ENCODE results near the gene SMAD7. TPM values are rescaled to one million over a fixed set of nuclear protein-coding genes. Genes with fewer than 3 reads are reported as not detected.

The SMAD7 gene
- polyA plus RNA-seq, 3 donors, result 1.4 to 9.4 (median 1.5) TPM

DNA sequence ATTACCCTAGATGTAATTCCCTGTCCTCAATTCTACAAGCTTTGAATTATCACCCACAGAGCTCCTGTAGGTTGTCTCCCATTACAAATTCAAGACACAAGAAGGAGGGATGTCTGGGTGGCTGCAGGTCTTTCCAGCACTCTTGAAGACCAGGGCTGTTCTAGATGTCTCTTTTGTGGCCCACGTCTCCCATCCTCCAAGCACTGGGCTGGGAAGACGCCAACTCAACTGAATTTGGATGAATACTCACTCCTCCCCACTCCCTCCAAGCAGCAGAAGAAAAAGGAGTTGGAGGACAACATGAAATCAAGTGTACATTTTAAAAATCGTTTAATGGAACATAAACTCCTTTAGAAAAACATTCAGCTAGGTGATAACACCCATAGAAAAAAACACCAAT is 31.2 kb downstream of the SMAD7 start:
- no peaks in the 10 kb centered on the region for H3K9me3 ChIP-seq (replicated peaks in 1 of 2; ENCODE audit: control insufficient read depth in 1 of 2, insufficient read depth in 1 of 2, low read length in 2 of 2)
- no peak overlapping the region for H3K4me2 ChIP-seq (replicated peaks; ENCODE audit: extremely low read depth, low read length, poor library complexity, severe bottlenecking)
- no peak overlapping the region for H3K9ac ChIP-seq (ENCODE audit: insufficient read depth, low read length, poor library complexity, severe bottlenecking)
- no peaks in the 10 kb centered on the region for H3K27me3 ChIP-seq (ENCODE audit: control insufficient read depth in 2 of 2, insufficient read depth in 2 of 2, low read length in 2 of 2)
- Mint-ChIP-seq H3K4me1 (peaks cover 70% of the 10 kb centered on the region), H3K36me3 (peaks cover 25 to 41% of the 10 kb centered on the region in 2 donors), H3K9me3 (peaks cover 0 to 3% (median 0%) of the 10 kb centered on the region in 7 donors), H3K27me3 (ENCODE audit: low read depth in 3 of 3) (peaks cover 0 to 10% (median 7%) of the 10 kb centered on the region in 3 donors), H3K4me3 (no peak overlapping the region), H3K27ac (no peak overlapping the region)
- no peak overlapping the region for H3K4me3 ChIP-seq (replicated peaks in 1 of 3; ENCODE audit: low read depth in 2 of 3, low read length in 3 of 3)
- H3K36me3 ChIP-seq (replicated peaks in 1 of 2; ENCODE audit: control insufficient read depth in 1 of 2, insufficient read depth in 2 of 2, low read length in 2 of 2), result peaks cover 12 to 26% of the 10 kb centered on the region in 2 donors
- intact Hi-C loops (cut with micrococcal nuclease), result no loop called here
- H4K20me1 ChIP-seq (ENCODE audit: insufficient read depth, low read length), result no peaks in the 10 kb centered on the region
- TF ChIP-seq, protein P1, sequence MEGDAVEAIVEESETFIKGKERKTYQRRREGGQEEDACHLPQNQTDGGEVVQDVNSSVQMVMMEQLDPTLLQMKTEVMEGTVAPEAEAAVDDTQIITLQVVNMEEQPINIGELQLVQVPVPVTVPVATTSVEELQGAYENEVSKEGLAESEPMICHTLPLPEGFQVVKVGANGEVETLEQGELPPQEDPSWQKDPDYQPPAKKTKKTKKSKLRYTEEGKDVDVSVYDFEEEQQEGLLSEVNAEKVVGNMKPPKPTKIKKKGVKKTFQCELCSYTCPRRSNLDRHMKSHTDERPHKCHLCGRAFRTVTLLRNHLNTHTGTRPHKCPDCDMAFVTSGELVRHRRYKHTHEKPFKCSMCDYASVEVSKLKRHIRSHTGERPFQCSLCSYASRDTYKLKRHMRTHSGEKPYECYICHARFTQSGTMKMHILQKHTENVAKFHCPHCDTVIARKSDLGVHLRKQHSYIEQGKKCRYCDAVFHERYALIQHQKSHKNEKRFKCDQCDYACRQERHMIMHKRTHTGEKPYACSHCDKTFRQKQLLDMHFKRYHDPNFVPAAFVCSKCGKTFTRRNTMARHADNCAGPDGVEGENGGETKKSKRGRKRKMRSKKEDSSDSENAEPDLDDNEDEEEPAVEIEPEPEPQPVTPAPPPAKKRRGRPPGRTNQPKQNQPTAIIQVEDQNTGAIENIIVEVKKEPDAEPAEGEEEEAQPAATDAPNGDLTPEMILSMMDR (IDR thresholded peaks at IDR 0.05), result no peak
- H3K4me1 ChIP-seq (ENCODE audit: control insufficient read depth in 1 of 2, insufficient read depth in 2 of 2, low read length in 2 of 2), result peaks cover 46 to 64% of the 10 kb centered on the region in 2 donors
- no CpG with 5 or more reads among the region's 3 CpGs for WGBS (ENCODE audit: insufficient coverage)
- peaks cover 32% of the 10 kb centered on the region for H3K79me2 ChIP-seq (ENCODE audit: insufficient read depth, low read length)
- no peak overlapping the region for H3K27ac ChIP-seq (ENCODE audit: low read depth in 1 of 2, low read length in 2 of 2)
- no peak overlapping the region for H2AFZ ChIP-seq (ENCODE audit: insufficient read depth, low read depth, low read length, poor library complexity, severe bottlenecking)
- no peak for DNase-seq

DNA sequence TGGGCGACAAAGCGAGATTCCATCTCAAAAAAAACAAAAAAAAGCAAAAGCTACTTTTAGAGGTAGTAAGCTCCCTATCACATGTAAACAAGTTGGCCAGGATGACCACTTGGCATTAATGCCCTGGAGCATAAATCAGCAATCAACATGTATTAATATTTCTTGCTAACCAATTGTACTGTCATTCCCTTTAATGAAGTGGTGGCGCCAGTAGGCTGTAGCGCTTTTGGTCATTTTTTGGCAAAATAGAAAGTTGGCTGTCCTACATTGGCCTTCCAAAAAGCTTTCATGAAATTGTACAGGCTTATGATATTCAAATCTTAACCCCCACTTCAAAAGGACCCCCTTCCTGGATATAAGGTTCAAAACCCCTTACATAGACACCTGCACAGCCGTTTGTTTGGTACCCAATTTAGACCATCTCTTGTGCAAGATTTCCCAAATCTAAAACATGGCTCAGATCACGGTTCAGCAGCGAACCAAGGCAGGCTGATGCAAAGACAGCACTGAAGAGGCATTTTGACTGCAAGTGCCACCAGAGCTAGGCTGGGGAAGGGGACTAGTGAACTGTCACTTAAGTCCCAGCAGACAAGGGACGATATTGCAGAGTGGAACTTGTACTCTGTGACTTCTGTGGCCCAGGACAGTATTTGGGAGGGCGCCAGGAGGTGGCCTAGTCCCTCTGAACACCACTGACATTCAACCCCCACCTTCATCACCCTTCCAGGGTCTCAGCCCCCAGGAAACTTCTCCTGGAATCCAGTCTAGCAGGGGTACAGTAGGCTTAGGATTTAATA is 31.9 kb downstream of the SMAD7 start:
- peaks cover 39 to 57% of the 10 kb centered on the region in 2 donors for H3K4me1 ChIP-seq (ENCODE audit: control insufficient read depth in 1 of 2, insufficient read depth in 2 of 2, low read length in 2 of 2)
- H3K27ac ChIP-seq (ENCODE audit: low read depth in 1 of 2, low read length in 2 of 2), result no peak overlapping the region
- H3K9me3 ChIP-seq (replicated peaks in 1 of 2; ENCODE audit: control insufficient read depth in 1 of 2, insufficient read depth in 1 of 2, low read length in 2 of 2), result peaks cover 0 to under 1% of the 10 kb centered on the region in 2 donors
- no peak for DNase-seq
- no peaks in the 10 kb centered on the region for H4K20me1 ChIP-seq (ENCODE audit: insufficient read depth, low read length)
- TF ChIP-seq, protein P1 (IDR thresholded peaks at IDR 0.05), result no peak
- no peak overlapping the region for H3K4me2 ChIP-seq (replicated peaks; ENCODE audit: extremely low read depth, low read length, poor library complexity, severe bottlenecking)
- WGBS (ENCODE audit: insufficient coverage), result 81% methylated on average over 5 of the region's 9 CpGs
- H3K27ac Mint-ChIP-seq, result peak overlapping the region in 2 of 7 donors; percentile 4 to 20
- H3K36me3 ChIP-seq (replicated peaks in 1 of 2; ENCODE audit: control insufficient read depth in 1 of 2, insufficient read depth in 2 of 2, low read length in 2 of 2), result peaks cover 12 to 26% of the 10 kb centered on the region in 2 donors
- H3K9me3 Mint-ChIP-seq, result peaks cover 0 to 3% (median 0%) of the 10 kb centered on the region in 7 donors
- no peaks in the 10 kb centered on the region for H3K27me3 ChIP-seq (ENCODE audit: control insufficient read depth in 2 of 2, insufficient read depth in 2 of 2, low read length in 2 of 2)
- H2AFZ ChIP-seq (ENCODE audit: insufficient read depth, low read depth, low read length, poor library complexity, severe bottlenecking), result no peak overlapping the region
- H3K27me3 Mint-ChIP-seq (ENCODE audit: low read depth in 3 of 3), result peaks cover 0 to 10% (median 10%) of the 10 kb centered on the region in 3 donors
- H3K79me2 ChIP-seq (ENCODE audit: insufficient read depth, low read length), result peaks cover 28% of the 10 kb centered on the region
- H3K4me3 ChIP-seq (replicated peaks in 1 of 3; ENCODE audit: low read depth in 2 of 3, low read length in 3 of 3), result no peak overlapping the region
- intact Hi-C loops (cut with micrococcal nuclease), result no loop called here
- H3K4me1 Mint-ChIP-seq, result peaks cover 68% of the 10 kb centered on the region
- no peak overlapping the region for H3K4me3 Mint-ChIP-seq
- H3K9ac ChIP-seq (ENCODE audit: insufficient read depth, low read length, poor library complexity, severe bottlenecking), result no peak overlapping the region
- H3K36me3 Mint-ChIP-seq, result peaks cover 25 to 39% of the 10 kb centered on the region in 2 donors
